AG04450 (cell line): Measurements from ENCODE around the gene ID1. TPM values are rescaled to one million over a fixed set of nuclear protein-coding genes. Genes with fewer than 3 reads are reported as not detected.
"Not testable (repeated sequence)": the region's sequence is repeated elsewhere in the genome, so short reads cannot be mapped to it uniquely, and the experiment has no call there.

Source experiments
- CTCF ChIA-PET: fragments of 300-600, 350-600 bp; formaldehyde crosslinking; extraction: SDS; loops from one replicate; lab custom pipeline; 2022; ENCODE audit warnings: antibody characterized with exemption, inconsistent platforms; lab: Charles Lee
- POLR2A ChIA-PET: fragments of 350-600 bp; formaldehyde crosslinking; extraction: SDS; loops from one replicate; lab custom pipeline; 2021; ENCODE audit warnings: antibody characterized with exemption, inconsistent platforms; lab: Yijun Ruan, JAX
- DNase-seq: peaks from one replicate; pipeline ENCODE4 v3.0.0-alpha.2; 2011; ENCODE audit warnings: low read depth, low spot score
- H3K27ac ChIP-seq: one replicate; pipeline ENCODE4 v1.5.1; 2012; ENCODE audit warnings: low read depth, low read length, control low read depth
- H3K27me3 ChIP-seq: one replicate; pipeline ENCODE4 v1.6.0; 2012; ENCODE audit warnings: low read length; ENCODE audit not compliant: control insufficient read depth, insufficient read depth
- H3K4me3 ChIP-seq: 2 replicates; pipeline ENCODE4 v1.5.1; 2011; ENCODE audit warnings: mild to moderate bottlenecking, low read depth, low read length, control low read depth
- H3K9me3 ChIP-seq: 2 replicates; pipeline ENCODE4 v1.5.1; 2012; ENCODE audit warnings: low read length; ENCODE audit not compliant: control insufficient read depth, insufficient read depth
- CTCF ChIP-seq: IDR thresholded peaks from 2 replicates; pipeline ENCODE4 v1.5.1; 2011; ENCODE audit warnings: low read depth, low read length, control low read depth, inconsistent platforms
- polyA plus RNA-seq: library from polyadenylated mRNA; depleted of rRNA; stranded (reverse); fragments of >200 nt; gene quantifications from 2 replicates; pipeline ENCODE4 v1.2.3, GENCODE V29; 2011

Gene ID1
- polyA plus RNA-seq, 1 experiment, result 7.8 TPM

- Histone ChIP-seq H3K27ac (peak overlapping the region; percentile 95), H3K27me3 (no peaks in the 10 kb centered on the region), H3K9me3 (no peaks in the 10 kb centered on the region), H3K4me3 (peak overlapping the region; percentile 57)
- POLR2A ChIA-PET, result interaction anchor here (0.6 to 3.9 kb wide), 16 partner anchors 10 to 105 kb away, joined by 3 to 131 read pairs (median 8); partner anchors contain the start of gene ID1
- CTCF ChIA-PET, result interaction anchor here (0.6 to 23.4 kb wide), 5 partner anchors 13 to 151 kb away, joined by 3 to 1107 read pairs (median 5); partner anchors contain the start of gene ID1
- peak; percentile 97 for DNase-seq
- no peak for TF ChIP-seq CTCF
These were observed 32.2 kb upstream of the ID1 start for GRCh38 chr20:31572701-31573554.

- DNase-seq, result no peak
- ChIA-PET CTCF (interaction anchor here (1.2 to 23.4 kb wide), 5 partner anchors 14 to 150 kb away, joined by 4 to 1107 read pairs (median 5); partner anchors contain the start of gene ID1), POLR2A (interaction anchor here (0.6 to 3.9 kb wide), 13 partner anchors 11 to 88 kb away, joined by 3 to 131 read pairs (median 9); partner anchors contain the start of gene ID1)
- H3K27me3 ChIP-seq, result no peaks in the 10 kb centered on the region
- H3K4me3 ChIP-seq, result peak overlapping the region; percentile 57
- peak overlapping the region; percentile 73 for H3K27ac ChIP-seq
- no peaks in the 10 kb centered on the region for H3K9me3 ChIP-seq
- TF ChIP-seq CTCF, result no peak
These were observed 31.4 kb upstream of the ID1 start for GRCh38 chr20:31573555-31574321.

GRCh38 chr20:31574986-31575385, 30.1 kb upstream of the ID1 start:
- ChIA-PET CTCF (interaction anchor here (9.7 to 23.4 kb wide), 2 partner anchors 16 to 36 kb away, joined by 148 to 1107 read pairs; partner anchors contain the start of gene ID1), POLR2A (interaction anchor here (3.9 kb wide), 1 partner anchor 31 kb away, joined by 131 read pairs; the partner anchor contains the start of gene ID1)
- not testable (repeated sequence) for H3K27ac ChIP-seq, H3K27me3 ChIP-seq, DNase-seq, H3K9me3 ChIP-seq, H3K4me3 ChIP-seq

GRCh38 chr20:31576751-31577150, 28.3 kb upstream of the ID1 start:
- Histone ChIP-seq H3K27ac (no peak overlapping the region), H3K9me3 (no peaks in the 10 kb centered on the region), H3K27me3 (no peaks in the 10 kb centered on the region), H3K4me3 (no peak overlapping the region)
- ChIA-PET POLR2A (interaction anchor here (0.6 to 0.9 kb wide), 2 partner anchors 19 to 28 kb away, joined by 3 to 5 read pairs; partner anchors contain the start of gene ID1), CTCF (interaction anchor here (0.6 to 9.7 kb wide), 3 partner anchors 17 to 74 kb away, joined by 6 to 148 read pairs (median 10); no protein-coding TSS in a partner anchor)
- TF ChIP-seq CTCF, result no peak
- DNase-seq, result no peak

- Histone ChIP-seq H3K27ac (no peak overlapping the region), H3K4me3 (no peak overlapping the region), H3K9me3 (no peaks in the 10 kb centered on the region), H3K27me3 (no peaks in the 10 kb centered on the region)
- ChIA-PET CTCF (interaction anchor here (0.5 to 2.2 kb wide), 3 partner anchors 17 to 35 kb away, joined by 3 to 10 read pairs (median 5); no protein-coding TSS in a partner anchor), POLR2A (interaction anchor here (0.6 to 0.9 kb wide), 2 partner anchors 18 to 27 kb away, joined by 3 to 5 read pairs; partner anchors contain the start of gene ID1)
- no peak for TF ChIP-seq CTCF
- DNase-seq, result no peak
These were observed 27.9 kb upstream of the ID1 start for GRCh38 chr20:31577194-31577593.
